Keratinocyte (primary cell): ENCODE results near the gene PGC. TPM values are rescaled to one million over a fixed set of nuclear protein-coding genes. Genes with fewer than 3 reads are reported as not detected.

Source experiments
- DNase-seq: peaks from one replicate; pipeline ENCODE4 v3.0.0-alpha.2; 2011; ENCODE audit warnings: low read depth, missing footprints, low spot score
- FAIRE-seq: peaks from 2 replicates; lab custom pipeline; 2011; peaks lifted over from hg19 to GRCh38; lab: Jason Lieb, UNC
- H2AFZ ChIP-seq: 2 replicates; pipeline ENCODE4 v1.6.0; 2012; ENCODE audit warnings: low read length, control low read depth, inconsistent platforms; ENCODE audit not compliant: control insufficient read depth
- H3K27ac ChIP-seq: 2 replicates; pipeline ENCODE4 v1.5.1; 2011; ENCODE audit warnings: low read length; ENCODE audit not compliant: control insufficient read depth, insufficient read depth
- H3K27me3 ChIP-seq: 3 replicates; pipeline ENCODE4 v1.6.0; 2011; ENCODE audit warnings: low read length; ENCODE audit not compliant: control insufficient read depth, insufficient read depth; ENCODE audit errors: extremely low read depth
- H3K36me3 ChIP-seq, 2 experiments: 2 replicates in 1 of 2; 3 replicates in 1 of 2; pipeline ENCODE4 v1.5.1; 2011; ENCODE audit warnings: low read length in 2 of 2, mild to moderate bottlenecking in 1 of 2; ENCODE audit not compliant: control insufficient read depth in 2 of 2, insufficient read depth in 2 of 2; ENCODE audit errors: extremely low read depth in 1 of 2
- H3K4me1 ChIP-seq: 3 replicates; pipeline ENCODE4 v1.5.1; 2011; ENCODE audit warnings: low read length; ENCODE audit not compliant: control insufficient read depth, insufficient read depth; ENCODE audit errors: extremely low read depth
- H3K4me2 ChIP-seq: 3 replicates; pipeline ENCODE4 v1.6.0; 2011; ENCODE audit warnings: low read depth, low read length; ENCODE audit not compliant: control insufficient read depth, insufficient read depth; ENCODE audit errors: extremely low read depth
- H3K4me3 ChIP-seq, 3 experiments: fragments of 200-600 bp in 1 of 3; sonication (generic) in 1 of 3; 2 replicates in 2 of 3; 3 replicates in 1 of 3; pipeline ENCODE4 v1.5.1; 2011 to 2016; ENCODE audit warnings: low read length in 3 of 3, mild to moderate bottlenecking in 3 of 3, control low read depth in 2 of 3, inconsistent platforms in 1 of 3, low read depth in 1 of 3, mixed read lengths in 1 of 3, mixed run types in 1 of 3, moderate library complexity in 1 of 3; ENCODE audit not compliant: control insufficient read depth in 2 of 3, insufficient read depth in 2 of 3; ENCODE audit errors: extremely low read depth in 1 of 3
- H3K79me2 ChIP-seq: 2 replicates; pipeline ENCODE4 v1.6.0; 2012; ENCODE audit warnings: low read length; ENCODE audit not compliant: control insufficient read depth, insufficient read depth
- H3K9ac ChIP-seq: 3 replicates; pipeline ENCODE4 v1.6.0; 2011; ENCODE audit warnings: low read length; ENCODE audit not compliant: control insufficient read depth, insufficient read depth; ENCODE audit errors: extremely low read depth
- H3K9me1 ChIP-seq: 3 replicates; pipeline ENCODE4 v1.6.0; 2011; ENCODE audit warnings: low read length; ENCODE audit not compliant: control insufficient read depth, insufficient read depth; ENCODE audit errors: extremely low read depth
- H3K9me3 ChIP-seq: 2 replicates; pipeline ENCODE4 v1.5.1; 2012; ENCODE audit warnings: low read depth, low read length; ENCODE audit not compliant: control insufficient read depth
- H4K20me1 ChIP-seq: 3 replicates; pipeline ENCODE4 v1.6.0; 2011; ENCODE audit warnings: low read length; ENCODE audit not compliant: control insufficient read depth, insufficient read depth; ENCODE audit errors: extremely low read depth
- CTCF ChIP-seq, 3 experiments: IDR thresholded peaks in 1 of 3; conservative IDR thresholded peaks in 1 of 3; optimal IDR thresholded peaks in 1 of 3; 2 replicates in 2 of 3; 3 replicates in 1 of 3; pipeline versions ENCODE3 to v1.5.1; 2011; ENCODE audit warnings: low read length in 3 of 3, mild to moderate bottlenecking in 3 of 3, moderate library complexity in 2 of 3, control low read depth in 1 of 3, inconsistent platforms in 1 of 3; ENCODE audit not compliant: insufficient read depth in 2 of 3; ENCODE audit errors: extremely low read depth in 1 of 3
- EZH2 ChIP-seq: IDR thresholded peaks from one replicate; pipeline ENCODE4 v1.6.1; 2012; ENCODE audit warnings: inconsistent platforms, mild to moderate bottlenecking, low read length, moderate library complexity
- dilution Hi-C: fragments of 300-500 bp; cut with MboI; formaldehyde crosslinking; loops from one replicate; pipeline ENCODE4 v1.7.0; 2020; ENCODE audit warnings: low sequenced_read_pairs; ENCODE audit not compliant: extremely low pct_ligation_motif_present
- polyA plus RNA-seq, 5 experiments: library from polyadenylated mRNA; depleted of rRNA in 3 of 5; stranded (reverse) in 3 of 5; stranded (forward) in 1 of 5; unstranded in 1 of 5; fragments of >200 nt; gene quantifications; 1 replicate in 1 of 5; 2 replicates in 3 of 5; 3 replicates in 1 of 5; pipeline versions ENCODE4 v1.2.1 to v1.2.3, GENCODE V29; 2011 to 2012; ENCODE audit warnings: missing spikeins in 2 of 5, low read depth in 1 of 5, low replicate concordance in 1 of 5

Gene PGC
- polyA plus RNA-seq, 1 donor (not counting 4 experiments of a cell fraction or from before 2014, with no cell fraction given) = not detected

- no peaks in the 10 kb centered on the region for H3K9me1 ChIP-seq
- H3K27ac ChIP-seq = no peak overlapping the region
- DNase-seq (no peak), FAIRE-seq (no peak)
- dilution Hi-C loops = no loop called here
- H3K4me3 ChIP-seq = no peak overlapping the region
- H3K9me3 ChIP-seq = no peaks in the 10 kb centered on the region
- no peak overlapping the region for H3K9ac ChIP-seq
- no peaks in the 10 kb centered on the region for H4K20me1 ChIP-seq
- H3K4me2 ChIP-seq = no peak overlapping the region
- no peaks in the 10 kb centered on the region for H3K27me3 ChIP-seq
- no peaks in the 10 kb centered on the region for H3K79me2 ChIP-seq
- H3K36me3 ChIP-seq = peaks cover 5 to 8% of the 10 kb centered on the region in 2 experiments
- H2AFZ ChIP-seq = no peak overlapping the region
- no peak for TF ChIP-seq EZH2
- TF ChIP-seq CTCF (optimal IDR thresholded peaks at IDR 0.05 in 1 of 3, IDR thresholded peaks at IDR 0.05 in 1 of 3, conservative IDR thresholded peaks at IDR 0.05 in 1 of 3; ENCODE audit: extremely low read depth in 1 of 3, insufficient read depth in 2 of 3, low read length in 3 of 3) = no peak
- peaks cover 23% of the 10 kb centered on the region for H3K4me1 ChIP-seq
Observed at GRCh38 chr6:41769376-41769775, 22.2 kb upstream of the PGC start.

- Histone ChIP-seq H2AFZ (no peak overlapping the region), H4K20me1 (no peaks in the 10 kb centered on the region), H3K79me2 (no peaks in the 10 kb centered on the region), H3K27ac (no peak overlapping the region), H3K9me3 (no peaks in the 10 kb centered on the region), H3K4me3 (no peak overlapping the region), H3K9ac (no peak overlapping the region), H3K9me1 (no peaks in the 10 kb centered on the region), H3K4me1 (peaks cover 23% of the 10 kb centered on the region), H3K27me3 (no peaks in the 10 kb centered on the region), H3K4me2 (no peak overlapping the region), H3K36me3 (peaks cover 2 to 8% of the 10 kb centered on the region in 2 experiments)
- DNase-seq = no peak
- dilution Hi-C loops = no loop called here
- TF ChIP-seq CTCF (optimal IDR thresholded peaks at IDR 0.05 in 1 of 3, IDR thresholded peaks at IDR 0.05 in 1 of 3, conservative IDR thresholded peaks at IDR 0.05 in 1 of 3; ENCODE audit: extremely low read depth in 1 of 3, insufficient read depth in 2 of 3, low read length in 3 of 3) (no peak), EZH2 (no peak)
- FAIRE-seq = no peak
Observed at GRCh38 chr6:41768545-41769308, 21.5 kb upstream of the PGC start.
